HepG2 (cell line): ENCODE results near the gene ALG1L2. TPM values are rescaled to one million over a fixed set of nuclear protein-coding genes. Genes with fewer than 3 reads are reported as not detected.
"Not testable (repeated sequence)": the region's sequence is repeated elsewhere in the genome, so short reads cannot be mapped to it uniquely, and the experiment has no call there.

Experiments used
- ATAC-seq: fragments of 200-7000 bp; cut with Tn5 transposase; 3 replicates; pipeline ENCODE4 v1.9.1; 2020; ENCODE audit warnings: mild to moderate bottlenecking, moderate library complexity
- BruUV-seq: library from RNA; stranded (reverse); fragments of 400-500 nt; replicated peaks from 2 replicates; lab custom pipeline; 2021; lab: Mats Ljungman, UMichigan
- CTCF ChIA-PET: fragments of 300-600 bp; formaldehyde crosslinking; extraction: SDS; loops from one replicate; lab custom pipeline; 2021; ENCODE audit warnings: low total read pairs, inconsistent platforms, low intra/inter-chr PET ratio; lab: Yijun Ruan, JAX
- POLR2A ChIA-PET: fragments of 350-600 bp; sonication (Branson Sonifier 250); formaldehyde crosslinking; loops from one replicate; lab custom pipeline; 2020; ENCODE audit warnings: antibody characterized with exemption, inconsistent platforms; lab: Yijun Ruan, JAX
- DNase-seq: peaks from one replicate; pipeline ENCODE4 v3.0.0-alpha.2; 2015; ENCODE audit warnings: low spot score
- FAIRE-seq: peaks from 3 replicates; lab custom pipeline; 2011; peaks lifted over from hg19 to GRCh38; lab: Jason Lieb, UNC
- H2AFZ ChIP-seq: one replicate; pipeline ENCODE4 v1.6.1; 2011; ENCODE audit warnings: low read length, inconsistent platforms
- H3K27ac ChIP-seq: fragments of 300-600 bp; 3 replicates; pipeline ENCODE4 v1.8.0; 2011; ENCODE audit warnings: mixed run types, mild to moderate bottlenecking, mixed read lengths, low read length, inconsistent platforms; ENCODE audit not compliant: insufficient read depth; ENCODE audit errors: extremely low read length
- H3K27me3 ChIP-seq, 2 experiments: fragments of 200-600 bp in 1 of 2; 2 replicates in 1 of 2; 3 replicates in 1 of 2; pipeline versions ENCODE4 v1.6.0 to v1.8.0; 2011; ENCODE audit warnings: low read length in 2 of 2, mild to moderate bottlenecking in 2 of 2, moderate library complexity in 2 of 2, inconsistent platforms in 1 of 2; ENCODE audit not compliant: insufficient read depth in 2 of 2, control insufficient read depth in 1 of 2
- H3K36me3 ChIP-seq, 2 experiments: fragments of 200-600 bp in 1 of 2; replicated peaks in 1 of 2; 2 replicates in 1 of 2; 3 replicates in 1 of 2; pipeline versions ENCODE4 v1.5.1 to v1.8.0; 2011; ENCODE audit warnings: low read length in 2 of 2, inconsistent platforms in 1 of 2; ENCODE audit not compliant: insufficient read depth in 2 of 2, control insufficient read depth in 1 of 2
- H3K4me1 ChIP-seq: 2 replicates; pipeline ENCODE4 v1.5.1; 2012; ENCODE audit warnings: low read length, inconsistent platforms; ENCODE audit not compliant: insufficient read depth
- H3K4me2 ChIP-seq: 2 replicates; pipeline ENCODE4 v1.6.0; 2011; ENCODE audit warnings: low read depth, low read length, inconsistent platforms
- H3K4me3 ChIP-seq, 3 experiments: fragments of 200-600 bp in 1 of 3; sonication (generic), shearing (Covaris generic) in 1 of 3; replicated peaks in 1 of 3; 2 replicates each; pipeline ENCODE4 v1.5.1; 2011 to 2016; ENCODE audit warnings: low read length in 3 of 3, inconsistent platforms in 2 of 3, low read depth in 2 of 3, mild to moderate bottlenecking in 2 of 3, control low read depth in 1 of 3, mixed read lengths in 1 of 3; ENCODE audit not compliant: insufficient read depth in 1 of 3
- H3K79me2 ChIP-seq: one replicate; pipeline ENCODE4 v1.6.1; 2011; ENCODE audit warnings: low read length, inconsistent platforms; ENCODE audit not compliant: insufficient read depth
- H3K9ac ChIP-seq: 2 replicates; pipeline ENCODE4 v1.6.0; 2011; ENCODE audit warnings: mild to moderate bottlenecking, low read depth, low read length, inconsistent platforms; ENCODE audit not compliant: insufficient read depth
- H3K9me3 ChIP-seq: 2 replicates; pipeline ENCODE4 v1.5.1; 2012; ENCODE audit warnings: mild to moderate bottlenecking, low read length
- H4K20me1 ChIP-seq: 2 replicates; pipeline ENCODE4 v1.6.0; 2011; ENCODE audit warnings: inconsistent platforms, mild to moderate bottlenecking, low read length, moderate library complexity; ENCODE audit not compliant: insufficient read depth
- FOSL2 ChIP-seq: sonication (generic); formaldehyde crosslinking; IDR thresholded peaks from 2 replicates; pipeline ENCODE4 v1.4.0; 2020; ENCODE audit warnings: missing genetic modification reagents
- ZNF788 ChIP-seq: sonication (generic); formaldehyde crosslinking; IDR thresholded peaks from 2 replicates; pipeline ENCODE4 v1.5.0; 2020; ENCODE audit warnings: mild to moderate bottlenecking, missing genetic modification reagents, borderline replicate concordance
- ZSCAN29 ChIP-seq: sonication (generic); formaldehyde crosslinking; conservative IDR thresholded peaks from 2 replicates; pipeline ENCODE4 v1.4.0; 2020; ENCODE audit warnings: mild to moderate bottlenecking, missing genetic modification reagents
- ZSCAN31 ChIP-seq: sonication (generic); formaldehyde crosslinking; IDR thresholded peaks from 2 replicates; pipeline ENCODE4 v1.5.0; 2020; ENCODE audit warnings: low read depth, mild to moderate bottlenecking, missing genetic modification reagents
- WGBS: methylation state at CpG from one replicate; pipeline ENCODE4 v1.1.6; 2017; ENCODE audit warnings: low lambda C conversion rate; 5-methylcytosine and 5-hydroxymethylcytosine counted together
- in situ Hi-C: cut with HindIII; loops from 2 replicates; pipeline ENCODE4 v1.10.0; 2017; ENCODE audit warnings: low pct_unique_long_range_greater_than_20kb; ENCODE audit not compliant: extremely low pct_ligation_motif_present
- intact Hi-C: fragments of 100-400 bp; cut with micrococcal nuclease; formaldehyde crosslinking; loops from one replicate; pipeline ENCODE4 v1.10.0; 2022; ENCODE audit not compliant: unreplicated experiment
- polyA plus RNA-seq, 8 experiments: library from polyadenylated mRNA; depleted of rRNA in 3 of 8; stranded (reverse) in 7 of 8; unstranded in 1 of 8; fragments of >200 nt; fragmentation: Illumina TruSeq in 4 of 8; extraction: Trizol in 4 of 8; gene quantifications; 2 replicates each; pipeline versions ENCODE4 v1.2.1 to v1.2.3, GENCODE V29; 2011 to 2016; ENCODE audit warnings: low read depth in 4 of 8, missing spikeins in 1 of 8, mixed read lengths in 1 of 8; ENCODE audit not compliant: insufficient read depth in 1 of 8
- total RNA-seq, 5 experiments: library from RNA; depleted of rRNA; stranded (reverse); fragments of >200 nt; fragmentation: Illumina TruSeq; extraction: Trizol; gene quantifications; 2 replicates each; pipeline ENCODE4 v1.2.3, GENCODE V29; 2016; ENCODE audit warnings: low read depth in 1 of 5
- TF ChIP-seq, protein P1 (sequence below): sonication (generic); formaldehyde crosslinking; IDR thresholded peaks from 2 replicates; pipeline ENCODE4 v1.5.1; 2020; ENCODE audit warnings: mild to moderate bottlenecking, missing genetic modification reagents, moderate library complexity
- TF ChIP-seq, protein P2 (sequence below): sonication (generic); formaldehyde crosslinking; IDR thresholded peaks from 2 replicates; pipeline ENCODE4 v1.4.0; 2020; ENCODE audit warnings: low read depth, missing genetic modification reagents

ALG1L2 gene
- total and polyA plus RNA-seq, 2 of the 13 experiments (the other 11 are each of a cell fraction or from before 2014, with no cell fraction given), result 0.13 to 0.55 TPM

DNA sequence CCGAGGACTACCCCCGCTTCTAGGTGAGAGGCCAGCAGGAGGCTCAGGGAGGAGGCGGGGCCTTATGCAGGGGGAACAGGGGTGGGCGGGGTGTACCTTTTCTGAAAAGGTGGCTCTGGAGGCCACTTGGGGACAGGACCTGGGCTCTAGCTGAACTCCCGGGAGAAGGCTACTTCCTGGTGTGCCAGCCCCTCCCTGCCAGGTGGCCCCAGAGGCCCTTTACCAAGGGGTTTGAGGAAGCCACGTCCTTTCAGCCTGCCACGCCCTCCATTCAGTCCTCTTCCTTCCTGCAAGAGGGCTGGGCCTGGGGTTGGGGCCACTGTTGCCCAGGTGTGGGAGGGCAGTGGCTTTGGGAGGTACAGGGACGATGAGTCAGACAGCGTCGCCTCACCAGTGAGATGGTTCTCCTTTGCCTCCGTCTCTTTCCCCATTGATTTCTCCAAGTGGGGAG, 12.9 kb downstream of the ALG1L2 start:
- in situ Hi-C loops, result loop anchor here (10.0 kb wide), 1 partner anchor 150 kb away; no protein-coding TSS in a partner anchor
- H3K36me3 ChIP-seq, H3K9ac ChIP-seq, ATAC-seq, H3K9me3 ChIP-seq, CTCF ChIA-PET, DNase-seq, H3K27me3 ChIP-seq, H3K4me1 ChIP-seq, POLR2A ChIA-PET, intact Hi-C loops, H3K27ac ChIP-seq, H4K20me1 ChIP-seq, BruUV-seq, H3K79me2 ChIP-seq, FAIRE-seq, H2AFZ ChIP-seq: not testable (repeated sequence)
- H3K4me2 ChIP-seq, result peak overlapping the region; percentile 37
- H3K4me3 ChIP-seq, result peak overlapping the region in 1 of 3 experiments; percentile 4; a peak in 1 of 6 replicates
- 0 out of 2 replicates have a peak, but pooled peaks have one; percentile 14 for TF ChIP-seq FOSL2 (CRISPR knock-in tag)
- WGBS, result 53% methylated on average over 7 of the region's 11 CpGs

DNA sequence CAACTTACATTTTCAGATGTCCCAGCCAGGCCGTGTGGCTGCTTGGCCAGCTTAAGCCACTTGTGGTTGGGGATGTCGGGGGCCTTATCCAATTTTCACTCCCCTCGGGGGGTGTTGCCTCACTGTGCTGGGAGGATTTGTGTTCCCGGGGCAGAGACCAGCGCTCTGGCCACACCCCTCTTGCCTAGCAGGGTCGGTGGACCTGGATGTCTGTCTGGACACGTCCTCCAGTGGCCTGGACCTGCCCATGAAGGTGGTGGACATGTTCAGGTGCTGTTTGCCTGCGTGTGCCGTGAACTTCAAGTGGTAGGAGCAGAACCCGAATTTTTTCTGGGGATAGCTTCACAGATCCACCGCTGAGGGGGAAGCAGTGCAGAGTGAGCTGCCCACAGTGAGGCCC, 14.2 kb downstream of the ALG1L2 start:
- H3K4me3 ChIP-seq, result peak overlapping the region; percentile 1 to 52 (median 38); a peak in 5 of 6 replicates
- H3K4me1 ChIP-seq, H3K27me3 ChIP-seq, H3K9ac ChIP-seq, H3K36me3 ChIP-seq, POLR2A ChIA-PET, intact Hi-C loops, H2AFZ ChIP-seq, H4K20me1 ChIP-seq, H3K9me3 ChIP-seq, H3K27ac ChIP-seq, CTCF ChIA-PET, H3K79me2 ChIP-seq, BruUV-seq, ATAC-seq, FAIRE-seq: not testable (repeated sequence)
- peak; percentile 22 for DNase-seq
- WGBS, result 0% methylated on average over 7 of the region's 11 CpGs
- peak overlapping the region; percentile 73 for H3K4me2 ChIP-seq
- in situ Hi-C loops, result loop anchor here (10.0 kb wide), 1 partner anchor 151 kb away; no protein-coding TSS in a partner anchor
- TF ChIP-seq ZNF788 (CRISPR knock-in tag), result 0 out of 2 replicates have a peak, but pooled peaks have one; percentile 16
- TF ChIP-seq ZSCAN31, result 0 out of 2 replicates have a peak, but pooled peaks have one; percentile 23
- TF ChIP-seq, protein P1, sequence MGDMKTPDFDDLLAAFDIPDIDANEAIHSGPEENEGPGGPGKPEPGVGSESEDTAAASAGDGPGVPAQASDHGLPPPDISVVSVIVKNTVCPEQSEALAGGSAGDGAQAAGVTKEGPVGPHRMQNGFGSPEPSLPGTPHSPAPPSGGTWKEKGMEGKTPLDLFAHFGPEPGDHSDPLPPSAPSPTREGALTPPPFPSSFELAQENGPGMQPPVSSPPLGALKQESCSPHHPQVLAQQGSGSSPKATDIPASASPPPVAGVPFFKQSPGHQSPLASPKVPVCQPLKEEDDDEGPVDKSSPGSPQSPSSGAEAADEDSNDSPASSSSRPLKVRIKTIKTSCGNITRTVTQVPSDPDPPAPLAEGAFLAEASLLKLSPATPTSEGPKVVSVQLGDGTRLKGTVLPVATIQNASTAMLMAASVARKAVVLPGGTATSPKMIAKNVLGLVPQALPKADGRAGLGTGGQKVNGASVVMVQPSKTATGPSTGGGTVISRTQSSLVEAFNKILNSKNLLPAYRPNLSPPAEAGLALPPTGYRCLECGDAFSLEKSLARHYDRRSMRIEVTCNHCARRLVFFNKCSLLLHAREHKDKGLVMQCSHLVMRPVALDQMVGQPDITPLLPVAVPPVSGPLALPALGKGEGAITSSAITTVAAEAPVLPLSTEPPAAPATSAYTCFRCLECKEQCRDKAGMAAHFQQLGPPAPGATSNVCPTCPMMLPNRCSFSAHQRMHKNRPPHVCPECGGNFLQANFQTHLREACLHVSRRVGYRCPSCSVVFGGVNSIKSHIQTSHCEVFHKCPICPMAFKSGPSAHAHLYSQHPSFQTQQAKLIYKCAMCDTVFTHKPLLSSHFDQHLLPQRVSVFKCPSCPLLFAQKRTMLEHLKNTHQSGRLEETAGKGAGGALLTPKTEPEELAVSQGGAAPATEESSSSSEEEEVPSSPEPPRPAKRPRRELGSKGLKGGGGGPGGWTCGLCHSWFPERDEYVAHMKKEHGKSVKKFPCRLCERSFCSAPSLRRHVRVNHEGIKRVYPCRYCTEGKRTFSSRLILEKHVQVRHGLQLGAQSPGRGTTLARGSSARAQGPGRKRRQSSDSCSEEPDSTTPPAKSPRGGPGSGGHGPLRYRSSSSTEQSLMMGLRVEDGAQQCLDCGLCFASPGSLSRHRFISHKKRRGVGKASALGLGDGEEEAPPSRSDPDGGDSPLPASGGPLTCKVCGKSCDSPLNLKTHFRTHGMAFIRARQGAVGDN (CRISPR knock-in tag), result peak; percentile 67; the same call in 1 of the 2 replicates
- TF ChIP-seq ZSCAN29, result peak; percentile 89; the same call in 1 of the 2 replicates
- TF ChIP-seq, protein P2, sequence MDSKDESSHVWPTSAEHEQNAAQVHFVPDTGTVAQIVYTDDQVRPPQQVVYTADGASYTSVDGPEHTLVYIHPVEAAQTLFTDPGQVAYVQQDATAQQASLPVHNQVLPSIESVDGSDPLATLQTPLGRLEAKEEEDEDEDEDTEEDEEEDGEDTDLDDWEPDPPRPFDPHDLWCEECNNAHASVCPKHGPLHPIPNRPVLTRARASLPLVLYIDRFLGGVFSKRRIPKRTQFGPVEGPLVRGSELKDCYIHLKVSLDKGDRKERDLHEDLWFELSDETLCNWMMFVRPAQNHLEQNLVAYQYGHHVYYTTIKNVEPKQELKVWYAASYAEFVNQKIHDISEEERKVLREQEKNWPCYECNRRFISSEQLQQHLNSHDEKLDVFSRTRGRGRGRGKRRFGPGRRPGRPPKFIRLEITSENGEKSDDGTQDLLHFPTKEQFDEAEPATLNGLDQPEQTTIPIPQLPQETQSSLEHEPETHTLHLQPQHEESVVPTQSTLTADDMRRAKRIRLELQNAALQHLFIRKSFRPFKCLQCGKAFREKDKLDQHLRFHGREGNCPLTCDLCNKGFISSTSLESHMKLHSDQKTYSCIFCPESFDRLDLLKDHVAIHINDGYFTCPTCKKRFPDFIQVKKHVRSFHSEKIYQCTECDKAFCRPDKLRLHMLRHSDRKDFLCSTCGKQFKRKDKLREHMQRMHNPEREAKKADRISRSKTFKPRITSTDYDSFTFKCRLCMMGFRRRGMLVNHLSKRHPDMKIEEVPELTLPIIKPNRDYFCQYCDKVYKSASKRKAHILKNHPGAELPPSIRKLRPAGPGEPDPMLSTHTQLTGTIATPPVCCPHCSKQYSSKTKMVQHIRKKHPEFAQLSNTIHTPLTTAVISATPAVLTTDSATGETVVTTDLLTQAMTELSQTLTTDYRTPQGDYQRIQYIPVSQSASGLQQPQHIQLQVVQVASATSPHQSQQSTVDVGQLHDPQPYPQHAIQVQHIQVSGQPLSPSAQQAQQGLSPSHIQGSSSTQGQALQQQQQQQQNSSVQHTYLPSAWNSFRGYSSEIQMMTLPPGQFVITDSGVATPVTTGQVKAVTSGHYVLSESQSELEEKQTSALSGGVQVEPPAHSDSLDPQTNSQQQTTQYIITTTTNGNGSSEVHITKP (CRISPR knock-in tag), result 0 out of 2 replicates have a peak, but pooled peaks have one; percentile 36
